Cardiac septum (tissue), 1 donor: ENCODE data around the gene PITHD1. TPM values are rescaled to one million over a fixed set of nuclear protein-coding genes. Genes with fewer than 3 reads are reported as not detected.
"Not testable (repeated sequence)": the region's sequence is repeated elsewhere in the genome, so short reads cannot be mapped to it uniquely, and the experiment has no call there.

ENCODE experiments used
- DNase-seq: peaks from one replicate; pipeline ENCODE4 v3.0.0-alpha.2; 2020; ENCODE audit warnings: low spot score
- intact Hi-C: fragments of 100-400 bp; cut with DNase I; formaldehyde crosslinking; loops from one replicate; pipeline ENCODE4 v1.14.0; 2022
- total RNA-seq: library from RNA; stranded (reverse); fragmentation: NEBNext Ultra II Directional; extraction: Animal tissue kit (Norgen Biotek cat#: 25700); gene quantifications from one replicate; pipeline ENCODE4 v1.2.1, GENCODE V29; 2021
- donor health status: DM: no; HTN: no; CAD: no.

PITHD1 gene
- total RNA-seq, 1 donor from 2014 or later = 33.7 TPM

DNA sequence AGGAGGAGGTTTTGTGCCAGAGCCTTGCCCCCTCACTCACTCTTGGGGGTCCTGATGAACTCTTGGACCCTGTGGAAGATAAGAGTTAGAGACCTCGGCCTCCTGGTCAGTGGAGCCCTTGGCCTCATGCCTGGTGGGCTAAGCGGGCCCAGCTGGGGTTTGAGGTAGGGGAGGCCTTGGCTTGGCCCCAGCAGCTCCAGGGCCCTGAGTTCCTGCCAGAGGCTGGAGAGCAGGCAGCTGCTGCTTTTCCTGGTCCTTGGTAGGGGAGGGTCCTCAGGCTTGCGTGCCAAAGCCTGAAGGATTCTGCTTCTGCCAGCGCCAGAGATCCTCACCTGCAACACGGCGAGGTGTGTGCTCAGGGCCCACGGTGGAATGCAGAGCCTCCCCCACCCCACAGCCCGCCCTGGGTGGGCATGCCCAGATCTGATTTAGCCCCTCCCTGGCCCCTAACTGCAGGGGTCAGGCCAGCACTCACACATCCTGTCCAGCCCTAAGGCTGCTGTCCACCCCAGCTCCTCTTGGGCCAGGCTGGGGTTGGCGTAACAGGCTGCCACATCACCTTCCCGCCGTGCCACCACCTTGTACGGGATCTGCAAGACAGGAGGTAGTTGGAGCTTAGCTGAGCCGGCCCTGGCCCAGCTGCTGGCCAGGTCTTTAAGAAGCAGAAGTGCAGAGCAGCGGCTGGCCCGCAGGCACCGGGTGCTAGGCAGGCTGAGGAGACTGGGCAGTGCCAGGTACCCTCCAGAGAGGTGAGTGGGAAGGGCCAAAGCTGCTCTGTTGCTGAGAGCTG, 17.7 kb downstream of the PITHD1 start:
- no peak for DNase-seq
- intact Hi-C loops = no loop called here

DNA sequence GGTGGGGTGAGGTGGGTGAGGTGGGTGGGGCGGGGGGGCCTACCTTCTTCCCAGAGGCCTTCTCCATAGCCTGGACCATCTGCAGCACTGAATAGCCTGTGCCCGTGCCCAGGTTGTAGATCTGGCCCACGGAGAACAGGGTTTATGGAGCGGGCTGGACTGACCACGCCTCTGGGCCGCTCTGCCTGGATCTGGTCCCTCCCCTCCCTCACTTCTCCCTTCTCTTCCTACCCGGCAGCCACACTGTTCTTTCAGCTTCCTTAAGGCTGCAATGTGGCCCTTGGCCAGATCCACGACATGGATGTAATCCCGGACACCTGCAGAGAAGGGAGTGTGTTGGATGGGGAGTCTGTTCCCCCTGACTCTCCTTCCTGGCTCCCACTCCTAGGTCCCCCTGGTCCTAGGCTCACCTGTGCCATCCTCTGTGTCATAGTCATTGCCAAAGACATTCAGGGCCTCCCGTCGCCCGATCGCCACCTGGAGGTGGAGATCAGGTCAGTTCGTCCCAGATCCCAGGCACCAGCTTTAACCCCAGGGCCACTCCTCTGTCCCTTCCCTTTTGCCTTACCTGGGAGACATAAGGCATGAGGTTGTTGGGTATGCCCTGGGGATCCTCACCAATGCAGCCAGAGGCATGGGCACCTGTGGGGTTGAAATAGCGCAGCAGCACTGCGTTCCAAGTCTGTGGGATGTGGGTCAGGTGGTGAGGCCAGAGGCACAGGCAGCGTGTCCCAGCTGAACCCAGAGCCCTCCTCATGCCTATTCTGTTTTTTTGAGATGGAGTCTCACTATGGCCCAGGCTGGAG, 18.5 kb downstream of the PITHD1 start:
- intact Hi-C loops = no loop called here
- no peak for DNase-seq

DNA sequence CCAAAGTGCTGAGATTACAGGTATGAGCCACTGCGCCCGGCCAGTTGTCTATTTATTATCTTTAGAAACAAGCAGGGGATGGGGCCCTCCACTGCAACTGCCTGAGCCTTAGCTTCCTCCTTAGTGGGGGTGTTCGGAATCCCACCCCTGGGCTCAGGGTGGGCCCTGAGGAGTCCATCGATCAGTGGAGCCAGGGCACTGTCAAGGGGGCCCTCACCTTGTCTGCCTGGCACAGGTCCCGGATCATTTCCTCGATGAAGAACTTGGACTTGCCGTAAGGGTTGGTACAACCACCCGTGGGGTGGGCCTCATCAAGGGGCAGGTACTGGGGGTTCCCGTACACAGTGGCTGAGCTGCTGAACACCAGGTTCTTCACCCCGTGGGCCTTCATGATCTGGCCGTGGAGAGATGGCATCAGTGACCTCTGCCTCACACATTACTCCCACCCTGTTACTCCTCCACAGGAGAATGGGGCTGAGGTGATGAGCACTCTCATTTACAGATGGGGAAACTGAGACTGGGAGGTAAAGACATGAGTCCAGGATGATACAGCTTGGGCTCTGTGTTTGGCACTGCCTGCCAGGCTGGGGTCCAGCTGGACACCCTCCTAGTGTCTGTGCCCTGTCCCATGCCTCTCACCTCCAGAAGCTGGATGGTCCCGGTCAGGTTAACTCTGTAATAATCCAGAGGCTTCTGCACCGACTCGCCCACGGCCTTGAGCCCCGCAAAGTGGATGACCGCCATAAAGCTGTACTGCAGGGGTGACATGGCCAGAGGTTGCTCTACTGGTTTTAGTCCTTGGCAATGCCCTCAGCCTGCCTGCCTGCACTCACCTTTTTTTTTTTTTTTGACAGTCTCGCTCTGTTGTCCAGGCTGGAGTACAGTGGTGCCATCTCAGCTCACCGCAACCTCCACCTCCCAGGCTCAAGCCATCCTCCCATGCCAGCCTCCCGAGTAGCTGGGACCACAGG, 19.5 kb downstream of the PITHD1 start:
- DNase-seq = no peak
- intact Hi-C loops = no loop called here

DNA sequence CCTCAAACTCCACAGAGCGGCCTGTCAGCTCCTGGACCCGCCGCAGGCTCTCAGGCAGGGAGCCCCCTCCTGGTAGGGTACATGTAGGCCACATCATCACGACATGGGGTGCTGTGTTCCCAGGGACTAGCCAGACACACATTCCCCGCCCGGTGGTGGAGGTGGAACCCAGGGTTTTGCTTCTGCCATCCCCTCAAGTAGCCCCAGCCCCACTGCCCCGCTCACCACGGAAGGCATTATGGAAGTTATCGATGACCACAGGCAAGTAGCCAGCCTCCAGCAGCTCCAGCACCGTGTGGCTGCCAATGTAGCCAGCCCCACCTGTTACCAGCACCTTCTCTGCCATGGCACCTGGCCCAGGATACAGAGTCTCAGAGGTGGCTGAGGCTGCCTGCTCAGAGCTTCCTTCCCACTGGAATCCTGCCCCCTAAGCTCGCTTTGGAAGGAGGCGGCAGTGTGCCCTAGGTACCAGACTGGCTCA, 20.5 kb downstream of the PITHD1 start:
- intact Hi-C loops = no loop called here
- DNase-seq = no peak

DNA sequence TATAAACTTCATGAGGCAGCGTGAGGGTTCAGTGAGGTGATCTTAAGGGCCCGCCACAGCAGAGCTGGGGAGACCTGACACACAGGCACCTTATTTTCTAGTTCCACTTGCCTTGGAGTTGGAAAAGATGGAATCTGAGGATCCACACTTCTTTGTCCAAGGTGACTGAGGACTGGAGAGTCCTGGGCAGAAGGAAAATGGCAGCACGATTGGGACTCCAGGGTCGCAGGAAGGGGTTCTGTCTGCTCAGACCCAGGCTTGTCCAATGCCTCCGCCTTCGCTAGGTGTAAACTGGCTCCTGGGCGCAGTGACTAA, 21.0 kb downstream of the PITHD1 start:
- DNase-seq = no peak
- intact Hi-C loops = no loop called here

DNA sequence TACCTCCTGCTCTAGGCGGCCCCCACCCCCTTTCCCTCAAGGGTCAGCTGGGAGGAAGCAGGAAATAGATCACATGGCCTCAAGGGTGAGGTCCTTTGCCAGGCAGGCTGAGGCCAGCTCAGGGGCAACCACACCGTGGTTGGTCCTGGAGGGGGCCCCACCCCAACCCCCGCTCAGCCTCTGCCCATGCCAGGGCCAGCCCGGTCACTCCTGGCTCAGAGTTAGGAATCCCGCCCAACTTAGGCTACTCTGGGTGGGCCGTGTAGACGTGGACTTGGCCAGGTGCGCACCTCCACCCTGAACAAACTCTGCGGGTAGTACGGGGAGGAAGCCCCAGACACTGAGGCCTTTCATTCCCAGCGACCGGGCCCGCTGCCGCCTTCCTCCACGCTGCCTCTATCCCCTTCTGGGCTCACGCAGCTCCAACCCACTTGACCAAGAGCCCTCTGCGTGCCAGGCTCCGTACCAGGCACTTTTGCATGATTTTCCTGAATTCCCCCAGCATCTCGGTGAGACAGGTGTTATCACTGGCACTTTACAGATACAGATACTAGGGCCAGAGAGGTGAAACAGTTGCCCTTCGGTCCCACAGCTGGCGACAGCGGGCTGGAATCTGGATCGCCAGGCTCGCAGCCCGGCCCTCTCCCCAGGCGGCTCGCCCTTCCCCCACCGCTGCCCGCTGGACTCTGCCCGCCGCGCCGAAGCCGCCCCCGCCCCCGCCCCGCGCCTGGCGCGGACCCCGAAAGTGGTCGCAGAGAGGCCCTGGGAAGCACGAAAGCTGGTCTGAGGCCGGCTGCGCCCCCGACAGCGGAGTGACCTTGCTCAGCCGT, 21.6 kb downstream of the PITHD1 start:
- intact Hi-C loops = loop anchor here (1.0 kb wide), 1 partner anchor 8 kb away; the partner anchor contains the start of gene LYPLA2
- DNase-seq = no peak

DNA sequence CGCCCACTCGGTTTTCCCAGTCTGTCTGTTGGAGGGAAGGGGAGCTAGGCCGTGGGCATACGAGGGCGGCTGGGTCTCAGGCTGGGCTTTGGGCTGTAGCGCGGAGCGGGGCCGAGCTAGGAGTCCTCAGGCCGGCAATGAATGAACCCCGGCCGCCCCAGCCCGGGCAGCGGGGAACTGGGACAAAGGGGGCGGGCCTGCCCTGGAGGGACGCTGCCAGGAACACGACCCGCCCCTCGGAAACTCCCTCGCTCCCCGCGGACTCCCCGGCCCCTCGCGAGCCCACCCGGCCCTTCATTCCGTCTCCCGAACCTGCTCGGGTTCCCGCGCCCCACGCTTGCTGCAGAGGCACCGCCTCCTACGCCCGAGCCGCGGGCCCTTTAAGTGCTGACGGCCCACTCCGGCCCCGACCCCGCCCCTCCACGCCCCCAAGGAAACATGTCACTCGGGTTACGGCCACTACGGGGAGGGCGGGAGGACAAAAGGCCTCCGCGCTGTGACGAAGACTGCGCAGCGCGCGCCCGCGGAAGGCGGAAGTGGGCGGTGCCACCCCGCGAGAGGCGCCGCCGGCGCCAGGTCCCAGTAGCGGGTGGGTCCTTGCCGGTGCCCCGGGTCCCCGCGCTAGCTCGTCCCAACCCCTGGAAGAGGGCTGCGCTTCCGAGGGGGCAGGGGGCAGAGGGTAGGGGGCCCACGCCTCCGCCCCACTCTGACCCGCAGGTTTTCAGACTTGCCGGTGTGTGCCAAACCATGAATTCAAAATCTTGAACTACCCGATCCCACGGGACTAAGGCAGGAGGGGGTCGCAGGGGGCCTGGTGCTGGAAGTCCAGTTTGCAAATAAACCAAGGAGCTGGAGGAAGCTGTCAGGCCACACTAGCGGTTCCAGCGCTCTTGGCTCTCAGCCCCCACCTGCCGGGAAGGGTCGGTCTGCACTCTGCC, 22.5 kb downstream of the PITHD1 start, which contains the start of gene GALE:
TSS of gene GALE (minus strand) at position 355 of the 938 bp plus-strand sequence. CDS start 1,747 bp downstream, outside the sequence.
- intact Hi-C loops = loop anchor here (1.0 kb wide), 1 partner anchor 9 kb away; the partner anchor contains the start of gene LYPLA2
- peak; percentile 99 for DNase-seq

DNA sequence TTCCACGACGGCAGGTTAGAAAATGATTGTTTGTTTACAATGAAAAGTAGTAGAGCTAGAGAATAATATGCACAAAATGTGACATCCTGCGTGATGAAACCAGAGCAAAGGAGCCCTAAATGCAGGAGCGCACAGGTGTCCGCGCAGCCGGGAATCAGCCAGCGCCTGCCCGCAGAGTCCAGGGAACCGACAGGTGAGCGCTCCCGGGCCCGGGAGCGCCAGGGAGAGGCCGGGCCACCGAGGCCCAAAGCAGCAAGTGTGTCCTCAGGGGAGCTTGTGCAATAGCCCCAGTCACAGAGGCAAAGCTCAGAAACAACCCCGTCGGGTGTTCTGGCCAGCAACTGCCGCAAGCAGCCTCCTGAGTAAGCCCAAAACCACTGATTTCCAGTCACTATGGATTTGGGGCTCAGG, 23.1 kb downstream of the PITHD1 start:
- intact Hi-C loops = no loop called here
- DNase-seq = no peak

DNA sequence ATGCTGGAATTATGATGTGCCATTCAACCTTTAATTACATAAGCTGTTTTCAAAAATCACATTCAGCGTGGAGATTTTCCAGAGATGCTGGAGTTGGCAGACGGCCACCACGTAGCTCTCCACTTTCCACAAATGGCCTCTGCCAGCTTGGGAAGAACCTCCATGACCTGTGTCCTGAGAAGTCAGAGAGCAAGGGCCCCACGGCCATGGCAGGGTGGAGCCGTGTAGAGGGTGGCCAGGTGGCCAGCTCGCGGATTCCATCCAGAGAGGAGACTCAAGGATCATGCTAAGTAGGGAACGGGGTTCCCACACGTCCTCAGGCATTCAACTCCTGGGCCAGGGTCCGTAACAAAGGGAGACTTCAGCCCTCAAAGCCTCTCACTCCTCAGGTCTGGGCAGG, 23.7 kb downstream of the PITHD1 start:
- intact Hi-C loops = no loop called here

DNA sequence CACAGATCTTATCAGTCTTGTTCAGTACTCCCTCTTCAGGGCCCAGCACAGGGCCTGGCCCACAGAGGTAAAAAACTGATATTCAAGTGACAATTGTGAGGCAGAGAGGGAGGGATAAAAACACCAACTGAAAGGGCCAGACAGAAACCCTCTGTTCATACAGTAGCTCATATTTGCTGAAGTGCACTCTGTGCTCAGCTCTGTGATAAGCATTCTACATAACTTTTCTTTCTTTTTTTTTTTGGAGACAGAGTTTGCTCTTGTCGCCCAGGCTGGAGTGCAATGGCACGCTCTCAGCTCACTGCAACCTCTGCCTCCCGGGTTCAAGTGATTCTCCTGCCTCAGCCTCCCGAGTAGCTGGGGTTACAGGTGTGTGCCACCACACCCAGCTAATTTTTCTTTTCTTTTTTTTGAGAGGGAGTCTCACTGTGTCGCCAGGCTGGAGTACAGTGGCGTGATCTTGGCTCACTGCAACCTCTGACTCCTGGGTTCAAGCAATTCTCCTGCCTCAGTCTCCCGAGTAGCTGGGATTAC, 24.7 kb downstream of the PITHD1 start:
- intact Hi-C loops, DNase-seq: not testable (repeated sequence)

More for the DNA sequence above, 23.7 kb downstream of the PITHD1 start:
- no peak for DNase-seq

DNA sequence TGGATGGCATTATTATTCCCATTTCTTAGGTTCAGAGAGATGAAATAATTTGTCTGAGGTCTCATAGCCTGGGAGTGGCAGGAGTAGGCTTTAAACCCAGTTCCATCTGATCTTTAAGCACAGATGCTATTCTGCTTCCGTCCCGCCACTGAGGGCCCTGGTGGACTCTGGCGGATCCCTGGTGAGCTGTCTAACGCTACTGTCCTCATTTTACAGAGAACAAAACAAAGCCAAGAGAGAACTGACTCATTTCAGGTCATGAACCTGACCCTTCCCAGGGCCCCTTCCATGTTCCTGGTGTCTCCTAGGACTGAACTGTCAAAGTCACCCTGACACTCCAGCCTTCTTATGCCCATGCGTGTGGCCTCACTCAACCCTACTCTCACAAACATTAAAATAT, 25.5 kb downstream of the PITHD1 start:
- intact Hi-C loops = no loop called here

DNA sequence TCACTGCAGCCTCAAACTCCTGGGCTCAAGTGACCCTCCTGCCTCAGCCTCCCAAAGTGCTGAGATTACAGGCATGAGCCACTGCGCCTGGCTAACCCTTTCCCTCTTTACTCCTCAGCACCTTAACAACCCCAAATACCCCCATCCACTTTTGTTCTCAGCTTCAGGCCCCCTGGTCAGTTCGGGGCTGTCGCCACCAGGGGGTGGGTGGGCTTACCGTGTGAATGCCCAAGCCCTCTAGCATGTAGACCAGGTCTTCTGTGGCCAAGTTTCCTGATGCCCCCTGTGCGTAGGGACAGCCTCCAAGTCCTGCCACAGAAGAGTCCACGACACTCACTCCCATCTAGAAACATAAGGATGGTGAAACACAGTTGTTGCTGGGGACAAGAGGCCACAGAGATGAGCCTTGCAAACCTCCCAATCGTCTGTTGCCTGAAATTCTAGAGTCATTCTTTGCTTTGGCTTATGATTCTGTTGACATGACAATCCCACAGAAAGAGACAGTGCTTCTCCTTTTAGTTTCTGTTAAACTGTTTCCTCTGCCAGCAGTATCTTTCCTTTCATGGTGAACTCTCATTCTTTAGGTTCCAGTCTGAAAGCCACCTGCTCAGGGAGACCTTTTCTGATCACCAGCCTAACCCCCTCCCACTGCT, 26.1 kb downstream of the PITHD1 start:
- intact Hi-C loops = no loop called here

More for the DNA sequence above, 25.5 kb downstream of the PITHD1 start:
- no peak for DNase-seq

DNA sequence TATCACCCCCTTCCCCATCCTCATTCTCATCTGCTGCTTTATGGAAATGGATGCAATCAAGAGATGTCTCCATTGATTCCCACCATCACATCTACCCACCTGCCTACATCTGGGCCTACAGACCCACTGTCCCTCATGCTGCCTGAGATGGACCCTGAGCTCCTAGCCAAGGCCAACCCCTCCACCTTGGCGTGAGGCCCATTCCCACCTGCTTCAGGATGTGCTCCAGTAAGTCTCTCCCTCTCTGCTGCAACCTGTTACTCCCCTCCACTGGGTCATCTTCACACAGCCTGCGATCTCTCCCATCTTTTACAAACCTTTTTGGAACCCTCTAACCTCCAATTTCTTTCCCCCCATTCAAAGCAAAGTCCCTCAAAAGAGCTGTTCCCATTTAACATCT, 26.8 kb downstream of the PITHD1 start:
- intact Hi-C loops = no loop called here
- no peak for DNase-seq

More for the DNA sequence above, 26.1 kb downstream of the PITHD1 start:
- DNase-seq = no peak

DNA sequence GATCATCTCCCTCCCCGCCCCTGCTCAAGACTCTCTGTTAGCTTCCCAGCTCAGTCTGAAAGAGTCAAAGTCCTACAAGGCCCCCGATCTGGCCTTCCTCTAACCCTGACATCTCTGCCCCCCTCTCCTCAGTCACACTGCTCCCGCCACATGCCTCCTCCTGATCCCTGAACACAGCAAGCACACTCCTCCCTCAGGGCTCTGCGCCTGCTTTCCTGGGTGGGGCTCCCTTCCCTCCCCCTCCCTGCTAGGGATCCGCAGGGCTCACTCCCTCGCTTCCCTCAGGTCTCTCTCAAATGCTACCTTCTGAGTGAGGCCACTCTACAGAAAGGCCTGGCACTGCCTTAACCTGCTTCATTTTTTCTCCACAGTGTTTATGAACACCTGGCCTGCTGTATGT, 28.1 kb downstream of the PITHD1 start:
- intact Hi-C loops = no loop called here
- no peak for DNase-seq

DNA sequence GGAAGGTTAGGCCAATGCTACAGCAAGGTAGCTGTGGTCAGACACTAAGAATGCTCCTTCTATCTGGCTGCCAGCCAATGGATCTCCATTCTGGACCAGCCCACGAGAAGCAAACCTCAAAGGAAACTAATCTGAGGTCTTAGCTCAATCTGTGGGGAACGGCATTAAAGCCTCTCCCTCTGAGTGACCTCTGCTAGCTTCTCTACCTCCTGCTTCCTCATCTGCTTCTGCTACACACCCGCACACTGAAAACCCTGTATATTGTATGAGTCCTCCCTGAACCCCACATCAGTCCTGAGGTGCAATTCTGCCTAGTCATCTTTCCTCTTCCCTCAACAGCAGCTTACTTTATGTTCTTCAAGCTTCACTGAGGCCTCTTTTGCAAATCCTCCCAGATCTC, 29.2 kb downstream of the PITHD1 start:
- intact Hi-C loops = no loop called here
- no peak for DNase-seq

DNA sequence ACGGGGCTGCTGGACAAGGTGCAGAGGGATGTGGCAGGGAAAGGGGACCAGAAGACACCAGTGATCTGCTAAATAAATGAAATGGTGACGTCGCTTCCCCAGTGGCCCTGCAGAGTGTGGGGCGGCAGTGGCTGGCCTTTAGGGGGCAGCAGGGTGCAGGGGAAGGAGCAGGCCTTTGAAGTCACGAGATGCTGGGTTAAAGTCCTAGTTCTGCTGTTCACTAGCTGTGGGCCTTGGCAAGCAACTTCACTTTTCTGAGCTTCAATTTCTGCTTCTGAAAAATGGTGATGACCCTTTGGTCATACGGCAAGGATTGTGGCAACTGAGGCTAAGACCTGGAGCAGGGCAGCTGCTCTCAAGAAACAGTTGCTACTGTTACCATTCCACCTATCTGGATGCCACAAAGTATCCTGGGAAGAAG, 31.5 kb downstream of the PITHD1 start:
- no peak for DNase-seq
- intact Hi-C loops = loop anchor here (5.0 kb wide), 2 partner anchors 108 to 218 kb away; no protein-coding TSS in a partner anchor
